Measurements from ENCODE around the gene CPEB4. TPM values are rescaled to one million over a fixed set of nuclear protein-coding genes. Genes with fewer than 3 reads are reported as not detected.

The CPEB4 gene
- total RNA-seq, 5 donors from 2014 or later (not counting 1 experiment from before 2014, with no cell fraction given) = 13.8 to 25.9 (median 14.9) TPM

- DNase-seq = no peak
- Mint-ChIP-seq H3K4me1 (no peaks in the 10 kb centered on the region), H3K36me3 (no peaks in the 10 kb centered on the region), H3K27me3 (peaks cover 5 to 6% of the 10 kb centered on the region in 2 donors), H3K4me3 (no peak overlapping the region), H3K9me3 (peaks cover 0 to 4% (median 4%) of the 10 kb centered on the region in 3 donors), H3K27ac (no peak overlapping the region)
- Histone ChIP-seq H3K4me1 (ENCODE audit: control insufficient read depth in 1 of 2, extremely low read depth in 1 of 2, insufficient read depth in 2 of 2, low read length in 2 of 2) (no peaks in the 10 kb centered on the region), H3K9me3 (no peaks in the 10 kb centered on the region), H3K36me3 (ENCODE audit: control insufficient read depth in 2 of 2, extremely low read depth in 1 of 2, insufficient read depth in 1 of 2, low read length in 1 of 2) (no peaks in the 10 kb centered on the region), H3K27ac (ENCODE audit: low read length) (no peak overlapping the region), H3K27me3 (replicated peaks in 1 of 2; ENCODE audit: control insufficient read depth in 2 of 2, extremely low read depth in 1 of 2, insufficient read depth in 2 of 2, low read length in 1 of 2) (peaks cover 0 to 2% of the 10 kb centered on the region in 2 experiments), H3K4me3 (ENCODE audit: control insufficient read depth in 1 of 2, extremely low read depth in 1 of 2, low read length in 1 of 2) (no peak overlapping the region)
- ChIA-PET POLR2A (no interaction called here), CTCF (no interaction called here)
- WGBS (ENCODE audit: insufficient coverage) = 68% methylated on average over 5 of the region's 11 CpGs
- no peak for ATAC-seq (replicated peaks in 1 of 4)
Observed at GRCh38 chr5:173853370-173854131, 34.6 kb upstream of the CPEB4 start.

GRCh38 chr5:173855162-173855994, 32.8 kb upstream of the CPEB4 start:
- POLR2A ChIA-PET = no interaction called here
- 90% methylated on average over 6 of the region's 11 CpGs for WGBS (ENCODE audit: insufficient coverage)
- Mint-ChIP-seq H3K4me1 (no peaks in the 10 kb centered on the region), H3K27ac (no peak overlapping the region), H3K4me3 (no peak overlapping the region), H3K9me3 (no peaks in the 10 kb centered on the region), H3K36me3 (no peaks in the 10 kb centered on the region), H3K27me3 (peaks cover 6 to 7% of the 10 kb centered on the region in 2 donors)
- H3K9me3 ChIP-seq = no peaks in the 10 kb centered on the region
- CTCF ChIA-PET = no interaction called here
- H3K4me3 ChIP-seq (ENCODE audit: control insufficient read depth in 1 of 2, extremely low read depth in 1 of 2, low read length in 1 of 2) = no peak overlapping the region
- H3K36me3 ChIP-seq (ENCODE audit: control insufficient read depth in 2 of 2, extremely low read depth in 1 of 2, insufficient read depth in 1 of 2, low read length in 1 of 2) = no peaks in the 10 kb centered on the region
- no peaks in the 10 kb centered on the region for H3K4me1 ChIP-seq (ENCODE audit: control insufficient read depth in 1 of 2, extremely low read depth in 1 of 2, insufficient read depth in 2 of 2, low read length in 2 of 2)
- no peak for DNase-seq
- H3K27ac ChIP-seq (ENCODE audit: low read length) = no peak overlapping the region
- no peak for ATAC-seq (replicated peaks in 1 of 4)
- H3K27me3 ChIP-seq (replicated peaks in 1 of 2; ENCODE audit: control insufficient read depth in 2 of 2, extremely low read depth in 1 of 2, insufficient read depth in 2 of 2, low read length in 1 of 2) = peaks cover 0 to 3% of the 10 kb centered on the region in 2 experiments

GRCh38 chr5:173855995-173856656, 32.0 kb upstream of the CPEB4 start:
- Mint-ChIP-seq H3K4me1 (no peaks in the 10 kb centered on the region), H3K27me3 (peaks cover 1 to 6% of the 10 kb centered on the region in 2 donors), H3K27ac (no peak overlapping the region), H3K9me3 (no peaks in the 10 kb centered on the region), H3K4me3 (no peak overlapping the region), H3K36me3 (no peaks in the 10 kb centered on the region)
- H3K36me3 ChIP-seq (ENCODE audit: control insufficient read depth in 2 of 2, extremely low read depth in 1 of 2, insufficient read depth in 1 of 2, low read length in 1 of 2) = no peaks in the 10 kb centered on the region
- DNase-seq (no peak), ATAC-seq (replicated peaks in 1 of 4) (no peak)
- H3K4me1 ChIP-seq (ENCODE audit: control insufficient read depth in 1 of 2, extremely low read depth in 1 of 2, insufficient read depth in 2 of 2, low read length in 2 of 2) = no peaks in the 10 kb centered on the region
- no peak overlapping the region for H3K27ac ChIP-seq (ENCODE audit: low read length)
- peaks cover 0 to 8% of the 10 kb centered on the region in 2 experiments for H3K27me3 ChIP-seq (replicated peaks in 1 of 2; ENCODE audit: control insufficient read depth in 2 of 2, extremely low read depth in 1 of 2, insufficient read depth in 2 of 2, low read length in 1 of 2)
- 100% methylated on average over 1 of the region's 2 CpGs for WGBS (ENCODE audit: insufficient coverage)
- no peaks in the 10 kb centered on the region for H3K9me3 ChIP-seq
- ChIA-PET POLR2A (no interaction called here), CTCF (no interaction called here)
- H3K4me3 ChIP-seq (ENCODE audit: control insufficient read depth in 1 of 2, extremely low read depth in 1 of 2, low read length in 1 of 2) = no peak overlapping the region

- Mint-ChIP-seq H3K36me3 (no peaks in the 10 kb centered on the region), H3K4me1 (no peaks in the 10 kb centered on the region), H3K27ac (no peak overlapping the region), H3K9me3 (no peaks in the 10 kb centered on the region), H3K27me3 (peaks cover 1 to 6% of the 10 kb centered on the region in 2 donors), H3K4me3 (no peak overlapping the region)
- Histone ChIP-seq H3K36me3 (ENCODE audit: control insufficient read depth in 2 of 2, extremely low read depth in 1 of 2, insufficient read depth in 1 of 2, low read length in 1 of 2) (no peaks in the 10 kb centered on the region), H3K27me3 (replicated peaks in 1 of 2; ENCODE audit: control insufficient read depth in 2 of 2, extremely low read depth in 1 of 2, insufficient read depth in 2 of 2, low read length in 1 of 2) (peaks cover 0 to 8% of the 10 kb centered on the region in 2 experiments), H3K9me3 (no peaks in the 10 kb centered on the region), H3K27ac (ENCODE audit: low read length) (no peak overlapping the region), H3K4me1 (ENCODE audit: control insufficient read depth in 1 of 2, extremely low read depth in 1 of 2, insufficient read depth in 2 of 2, low read length in 2 of 2) (no peaks in the 10 kb centered on the region), H3K4me3 (ENCODE audit: control insufficient read depth in 1 of 2, extremely low read depth in 1 of 2, low read length in 1 of 2) (no peak overlapping the region)
- DNase-seq (no peak), ATAC-seq (replicated peaks in 1 of 4) (no peak)
- ChIA-PET POLR2A (no interaction called here), CTCF (no interaction called here)
- WGBS (ENCODE audit: insufficient coverage) = 100% methylated on average over 2 of the region's 3 CpGs
Observed at GRCh38 chr5:173857234-173857633, 30.9 kb upstream of the CPEB4 start.

- peaks cover 0 to 5% of the 10 kb centered on the region in 2 experiments for H3K27me3 ChIP-seq (replicated peaks in 1 of 2; ENCODE audit: control insufficient read depth in 2 of 2, extremely low read depth in 1 of 2, insufficient read depth in 2 of 2, low read length in 1 of 2)
- no peak overlapping the region for H3K27ac Mint-ChIP-seq
- no peaks in the 10 kb centered on the region for H3K36me3 Mint-ChIP-seq
- no peaks in the 10 kb centered on the region for H3K4me1 ChIP-seq (ENCODE audit: control insufficient read depth in 1 of 2, extremely low read depth in 1 of 2, insufficient read depth in 2 of 2, low read length in 2 of 2)
- no peaks in the 10 kb centered on the region for H3K9me3 ChIP-seq
- H3K4me3 Mint-ChIP-seq = no peak overlapping the region
- H3K4me1 Mint-ChIP-seq = no peaks in the 10 kb centered on the region
- H3K4me3 ChIP-seq (ENCODE audit: control insufficient read depth in 1 of 2, extremely low read depth in 1 of 2, low read length in 1 of 2) = no peak overlapping the region
- H3K27ac ChIP-seq (ENCODE audit: low read length) = no peak overlapping the region
- DNase-seq = no peak
- H3K27me3 Mint-ChIP-seq = peaks cover 0 to 1% of the 10 kb centered on the region in 2 donors
- H3K36me3 ChIP-seq (ENCODE audit: control insufficient read depth in 2 of 2, extremely low read depth in 1 of 2, insufficient read depth in 1 of 2, low read length in 1 of 2) = no peaks in the 10 kb centered on the region
- H3K9me3 Mint-ChIP-seq = no peaks in the 10 kb centered on the region
- CTCF ChIA-PET = no interaction called here
- WGBS (ENCODE audit: insufficient coverage) = no CpG with 5 or more reads among the region's 6 CpGs
- POLR2A ChIA-PET = no interaction called here
- ATAC-seq (replicated peaks in 1 of 4) = no peak
Observed at GRCh38 chr5:173858021-173858669, 30.0 kb upstream of the CPEB4 start.
